H9 (cell line): ENCODE measurements around the gene FADS3. TPM values are rescaled to one million over a fixed set of nuclear protein-coding genes. Genes with fewer than 3 reads are reported as not detected.

Experiments
- DNase-seq: peaks from one replicate; pipeline ENCODE4 v3.0.0-alpha.2; 2017
- H2AFZ ChIP-seq: one replicate; pipeline ENCODE4 v1.6.1; 2013; ENCODE audit warnings: mild to moderate bottlenecking, low read length, control low read depth, moderate library complexity
- H2AK5ac ChIP-seq: 2 replicates; pipeline ENCODE4 v1.6.1; 2013; ENCODE audit warnings: low read length, control low read depth, mixed read lengths; ENCODE audit not compliant: insufficient read length
- H2BK120ac ChIP-seq: one replicate; pipeline ENCODE4 v1.6.1; 2013; ENCODE audit warnings: low read depth, mild to moderate bottlenecking, low read length, control low read depth, inconsistent platforms; ENCODE audit not compliant: poor library complexity, severe bottlenecking
- H2BK12ac ChIP-seq: 2 replicates; pipeline ENCODE4 v1.6.1; 2013; ENCODE audit warnings: low read length, control low read depth, mixed read lengths, low read depth; ENCODE audit not compliant: insufficient read length
- H2BK15ac ChIP-seq: 2 replicates; pipeline ENCODE4 v1.6.1; 2013; ENCODE audit warnings: low read depth, low read length, control low read depth
- H2BK20ac ChIP-seq: one replicate; pipeline ENCODE4 v1.6.1; 2013; ENCODE audit warnings: low read depth, mild to moderate bottlenecking, low read length, control low read depth, inconsistent platforms; ENCODE audit not compliant: poor library complexity, severe bottlenecking
- H2BK5ac ChIP-seq: 2 replicates; pipeline ENCODE4 v1.6.1; 2013; ENCODE audit warnings: low read length, control low read depth, mixed read lengths; ENCODE audit not compliant: insufficient read length
- H3K14ac ChIP-seq: 2 replicates; pipeline ENCODE4 v1.6.1; 2013; ENCODE audit warnings: low read length, control low read depth; ENCODE audit not compliant: insufficient read depth
- H3K18ac ChIP-seq: 2 replicates; pipeline ENCODE4 v1.6.1; 2013; ENCODE audit warnings: low read depth, mild to moderate bottlenecking, mixed read lengths, low read length, control low read depth; ENCODE audit not compliant: insufficient read length
- H3K23ac ChIP-seq: 2 replicates; pipeline ENCODE4 v1.6.1; 2013; ENCODE audit warnings: low read length, control low read depth, mixed read lengths, low read depth; ENCODE audit not compliant: insufficient read length
- H3K23me2 ChIP-seq: 2 replicates; pipeline ENCODE4 v1.6.1; 2013; ENCODE audit warnings: low read depth, mild to moderate bottlenecking, mixed read lengths, low read length, control low read depth; ENCODE audit not compliant: insufficient read length, poor library complexity, severe bottlenecking
- H3K27ac ChIP-seq: 2 replicates; pipeline ENCODE4 v1.5.1; 2013; ENCODE audit warnings: low read length, control low read depth, mixed read lengths, low read depth; ENCODE audit not compliant: insufficient read length
- H3K27me3 ChIP-seq: 2 replicates; pipeline ENCODE4 v1.6.1; 2013; ENCODE audit warnings: low read length, control low read depth, inconsistent platforms; ENCODE audit not compliant: insufficient read depth
- H3K4ac ChIP-seq: 2 replicates; pipeline ENCODE4 v1.6.1; 2013; ENCODE audit warnings: low read depth, mild to moderate bottlenecking, control low read depth, inconsistent platforms, low read length, moderate library complexity
- H3K4me1 ChIP-seq: 2 replicates; pipeline ENCODE4 v1.6.1; 2013; ENCODE audit warnings: low read length, control low read depth, inconsistent platforms; ENCODE audit not compliant: insufficient read depth
- H3K4me2 ChIP-seq: 2 replicates; pipeline ENCODE4 v1.6.1; 2013; ENCODE audit warnings: low read length, control low read depth, mixed read lengths; ENCODE audit not compliant: insufficient read length, insufficient read depth
- H3K56ac ChIP-seq: 2 replicates; pipeline ENCODE4 v1.6.1; 2013; ENCODE audit warnings: low read depth, mild to moderate bottlenecking, mixed read lengths, low read length, control low read depth; ENCODE audit not compliant: insufficient read length
- H3K79me1 ChIP-seq: 2 replicates; pipeline ENCODE4 v1.6.1; 2013; ENCODE audit warnings: low read depth, mild to moderate bottlenecking, moderate library complexity, low read length, control low read depth, inconsistent platforms; ENCODE audit not compliant: insufficient read depth, poor library complexity, severe bottlenecking
- H3K79me2 ChIP-seq: 2 replicates; pipeline ENCODE4 v1.6.1; 2013; ENCODE audit warnings: low read length, control low read depth, inconsistent platforms; ENCODE audit not compliant: insufficient read depth
- H3K9ac ChIP-seq: 2 replicates; pipeline ENCODE4 v1.6.1; 2013; ENCODE audit warnings: low read length, control low read depth, mixed read lengths; ENCODE audit not compliant: insufficient read length; ENCODE audit errors: extremely low read depth
- H3K9me3 ChIP-seq: one replicate; pipeline ENCODE4 v1.6.1; 2013; ENCODE audit warnings: low read depth, low read length, inconsistent platforms; ENCODE audit not compliant: control insufficient read depth
- H3T11ph ChIP-seq: one replicate; pipeline ENCODE4 v1.6.1; 2013; ENCODE audit warnings: mild to moderate bottlenecking, low read length, control low read depth, inconsistent platforms
- H4K20me1 ChIP-seq: one replicate; pipeline ENCODE4 v1.6.1; 2013; ENCODE audit not compliant: control insufficient read depth, insufficient read length, insufficient read depth
- H4K5ac ChIP-seq: 2 replicates; pipeline ENCODE4 v1.6.1; 2013; ENCODE audit warnings: low read depth, mild to moderate bottlenecking, mixed read lengths, low read length, control low read depth; ENCODE audit not compliant: insufficient read length
- H4K8ac ChIP-seq: replicated peaks from 2 replicates; pipeline ENCODE4 v1.6.1; 2013; ENCODE audit warnings: low read length, control low read depth, mixed read lengths, low read depth; ENCODE audit not compliant: insufficient read length
- H4K91ac ChIP-seq: 2 replicates; pipeline ENCODE4 v1.6.1; 2013; ENCODE audit warnings: low read depth, mild to moderate bottlenecking, moderate library complexity, mixed read lengths, low read length, control low read depth; ENCODE audit not compliant: insufficient read length
- H3K27ac Mint-ChIP-seq, 3 experiments: 2 replicates in 2 of 3; 3 replicates in 1 of 3; pipeline ENCODE4 v1.8.0; 2020 to 2021; ENCODE audit warnings: mixed read lengths in 3 of 3, mild to moderate bottlenecking in 1 of 3, moderate library complexity in 1 of 3
- H3K27me3 Mint-ChIP-seq: 2 replicates; pipeline ENCODE4 v1.8.0; 2021; ENCODE audit warnings: low read depth, mild to moderate bottlenecking, moderate library complexity, mixed read lengths
- H3K36me3 Mint-ChIP-seq, 3 experiments: 2 replicates in 2 of 3; 3 replicates in 1 of 3; pipeline ENCODE4 v1.8.0; 2020 to 2021; ENCODE audit warnings: low read depth in 3 of 3, mixed read lengths in 3 of 3; ENCODE audit not compliant: insufficient read depth in 1 of 3
- H3K4me1 Mint-ChIP-seq, 2 experiments: 2 replicates each; pipeline ENCODE4 v1.8.0; 2020; ENCODE audit warnings: mixed read lengths in 2 of 2
- H3K4me3 Mint-ChIP-seq, 2 experiments: 2 replicates in 1 of 2; 3 replicates in 1 of 2; pipeline ENCODE4 v1.8.0; 2020 to 2021; ENCODE audit warnings: mild to moderate bottlenecking in 2 of 2, mixed read lengths in 2 of 2, moderate library complexity in 1 of 2
- H3K9me3 Mint-ChIP-seq, 2 experiments: 2 replicates in 1 of 2; 3 replicates in 1 of 2; pipeline ENCODE4 v1.8.0; 2020; ENCODE audit warnings: mild to moderate bottlenecking in 2 of 2, mixed read lengths in 2 of 2, moderate library complexity in 1 of 2
- WGBS: extraction: QIAGEN DNeasy Blood & Tissue Kit; methylation state at CpG from one replicate; pipeline ENCODE4 v1.1.7; 2013; ENCODE audit warnings: missing lambda C conversion rate, low lambda C conversion rate, mixed read lengths; ENCODE audit not compliant: insufficient read length; ENCODE audit errors: extremely low coverage; 5-methylcytosine and 5-hydroxymethylcytosine counted together
- total RNA-seq: library from RNA; stranded (reverse); gene quantifications from 2 replicates; pipeline ENCODE4 v1.2.1, GENCODE V29; 2021
- TF ChIP-seq, protein P1 (sequence below): fragments of 200-600 bp; sonication (generic); conservative IDR thresholded peaks from 3 replicates; pipeline ENCODE4 v1.8.0; 2021; ENCODE audit warnings: antibody characterized with exemption, mild to moderate bottlenecking

Gene FADS3
- total RNA-seq, 1 experiment from 2014 or later: 34.9 TPM

DNA sequence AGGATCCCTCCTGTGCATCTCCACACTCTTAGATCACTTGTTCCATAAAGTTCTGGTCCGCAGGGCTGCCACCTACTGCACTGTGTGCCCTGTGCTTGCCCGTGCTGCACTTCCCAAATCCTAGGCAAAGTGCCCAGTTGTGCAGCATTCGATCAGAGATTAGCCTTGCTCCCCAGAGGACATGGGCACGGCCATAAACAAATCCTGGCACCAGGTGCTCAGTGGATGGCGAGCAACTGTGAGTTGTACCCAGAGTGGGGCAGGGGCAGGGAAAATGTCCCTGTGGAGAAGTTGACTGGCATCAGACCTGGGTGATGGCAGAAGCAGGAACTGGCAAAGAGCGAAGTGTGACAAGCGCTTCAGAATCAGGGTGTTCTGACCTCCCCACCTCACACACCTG lies 58.6 kb downstream of the FADS3 start:
- peaks cover 2% of the 10 kb centered on the region for H3K79me1 ChIP-seq
- no peak overlapping the region for H3K56ac ChIP-seq
- peaks cover 9% of the 10 kb centered on the region for H3K23me2 ChIP-seq
- H4K20me1 ChIP-seq: no peaks in the 10 kb centered on the region
- peak overlapping the region; percentile 27 for H3K27ac ChIP-seq
- H2AFZ ChIP-seq: no peak overlapping the region
- H3K9me3 Mint-ChIP-seq: no peaks in the 10 kb centered on the region
- H3K18ac ChIP-seq: no peak overlapping the region
- H2BK20ac ChIP-seq: no peak overlapping the region
- no peaks in the 10 kb centered on the region for H3K27me3 Mint-ChIP-seq
- peak overlapping the region in 1 of 2 experiments; percentile 70; a peak in 1 of 5 replicates for H3K4me3 Mint-ChIP-seq
- no peak overlapping the region for H4K91ac ChIP-seq
- no peaks in the 10 kb centered on the region for H3K9me3 ChIP-seq
- TF ChIP-seq, protein P1, sequence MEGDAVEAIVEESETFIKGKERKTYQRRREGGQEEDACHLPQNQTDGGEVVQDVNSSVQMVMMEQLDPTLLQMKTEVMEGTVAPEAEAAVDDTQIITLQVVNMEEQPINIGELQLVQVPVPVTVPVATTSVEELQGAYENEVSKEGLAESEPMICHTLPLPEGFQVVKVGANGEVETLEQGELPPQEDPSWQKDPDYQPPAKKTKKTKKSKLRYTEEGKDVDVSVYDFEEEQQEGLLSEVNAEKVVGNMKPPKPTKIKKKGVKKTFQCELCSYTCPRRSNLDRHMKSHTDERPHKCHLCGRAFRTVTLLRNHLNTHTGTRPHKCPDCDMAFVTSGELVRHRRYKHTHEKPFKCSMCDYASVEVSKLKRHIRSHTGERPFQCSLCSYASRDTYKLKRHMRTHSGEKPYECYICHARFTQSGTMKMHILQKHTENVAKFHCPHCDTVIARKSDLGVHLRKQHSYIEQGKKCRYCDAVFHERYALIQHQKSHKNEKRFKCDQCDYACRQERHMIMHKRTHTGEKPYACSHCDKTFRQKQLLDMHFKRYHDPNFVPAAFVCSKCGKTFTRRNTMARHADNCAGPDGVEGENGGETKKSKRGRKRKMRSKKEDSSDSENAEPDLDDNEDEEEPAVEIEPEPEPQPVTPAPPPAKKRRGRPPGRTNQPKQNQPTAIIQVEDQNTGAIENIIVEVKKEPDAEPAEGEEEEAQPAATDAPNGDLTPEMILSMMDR: no peak
- no peak overlapping the region for H4K8ac ChIP-seq
- H3K4ac ChIP-seq: no peak overlapping the region
- no peak overlapping the region for H2BK120ac ChIP-seq
- peak overlapping the region; percentile 90 to 98 (median 92); a peak in 6 of 7 replicates for H3K27ac Mint-ChIP-seq
- no peak overlapping the region for H2BK12ac ChIP-seq
- no peak overlapping the region for H4K5ac ChIP-seq
- H3K36me3 Mint-ChIP-seq: peaks cover 23 to 43% (median 41%) of the 10 kb centered on the region in 3 experiments; a peak in 6 of 7 replicates
- peaks cover 11% of the 10 kb centered on the region; the same call in 1 of the 2 replicates for H3K4me1 ChIP-seq
- H3K14ac ChIP-seq: no peak overlapping the region
- no peak overlapping the region for H3T11ph ChIP-seq
- H3K4me2 ChIP-seq: peak overlapping the region; percentile 96
- no peak overlapping the region for H3K9ac ChIP-seq
- H3K23ac ChIP-seq: no peak overlapping the region
- peaks cover 38% of the 10 kb centered on the region; the same call in 1 of the 2 replicates for H3K79me2 ChIP-seq
- H2AK5ac ChIP-seq: no peak overlapping the region
- H2BK5ac ChIP-seq: no peak overlapping the region
- DNase-seq: no peak
- no CpG with 5 or more reads among the region's 7 CpGs for WGBS
- no peaks in the 10 kb centered on the region for H3K27me3 ChIP-seq
- no peak overlapping the region for H2BK15ac ChIP-seq
- peaks cover 58 to 63% of the 10 kb centered on the region in 2 experiments for H3K4me1 Mint-ChIP-seq
